ENCODE measurements around the gene ATF7IP. TPM values are rescaled to one million over a fixed set of nuclear protein-coding genes. Genes with fewer than 3 reads are reported as not detected.

Gene ATF7IP
- total and polyA plus RNA-seq, 2 donors: 23.9 to 28.0 TPM

DNA sequence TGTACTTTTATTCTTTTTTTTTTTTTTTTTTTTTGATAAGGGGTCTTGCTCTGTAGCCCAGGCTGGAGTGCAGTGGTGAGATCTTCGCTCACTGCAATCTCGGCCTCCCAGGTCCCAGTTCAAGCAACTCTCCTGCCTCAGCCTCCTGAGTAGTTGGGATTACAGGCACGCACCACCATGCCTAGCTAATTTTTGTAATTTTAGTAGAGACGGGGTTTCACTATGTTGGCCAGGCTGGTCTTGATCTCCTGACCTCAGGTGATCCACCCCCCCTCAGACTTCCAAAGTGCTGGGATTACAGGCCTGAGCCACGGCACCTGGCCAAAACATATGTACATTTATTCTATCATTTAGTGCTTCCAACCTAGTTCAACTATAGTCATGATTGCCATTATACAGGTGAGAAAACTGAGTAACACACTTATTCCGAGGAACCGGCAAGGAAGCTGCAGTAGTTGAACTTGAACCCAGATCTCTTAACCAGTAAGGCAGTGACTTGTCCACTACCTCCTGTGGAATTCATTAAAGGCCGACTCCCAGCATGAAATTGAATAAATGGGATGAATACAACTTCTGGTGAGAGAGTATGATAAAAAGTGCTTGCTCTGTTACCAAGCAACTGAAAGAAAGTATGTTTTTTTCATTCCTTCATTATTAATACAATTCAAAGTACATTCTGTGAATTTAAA is 755 bp upstream of the ATF7IP start:
- Histone ChIP-seq H3K4me1 (ENCODE audit: control insufficient read depth in 2 of 2, insufficient read depth in 2 of 2, low read length in 2 of 2) (peaks cover 2 to 10% of the 10 kb centered on the region in 2 donors), H3K9me3 (ENCODE audit: control insufficient read depth in 2 of 2, insufficient read depth in 1 of 2, low read length in 1 of 2) (peaks cover 1 to 10% of the 10 kb centered on the region in 2 donors), H3K27me3 (ENCODE audit: control insufficient read depth in 2 of 2, insufficient read depth in 1 of 2, low read length in 1 of 2) (no peaks in the 10 kb centered on the region), H3K27ac (ENCODE audit: low read depth in 1 of 2, low read length in 1 of 2) (peak overlapping the region; percentile 89 to 100), H3K4me3 (ENCODE audit: low read length in 2 of 2) (peak overlapping the region; percentile 75 to 79), H3K36me3 (ENCODE audit: control insufficient read depth in 2 of 2, insufficient read depth in 2 of 2, low read length in 1 of 2) (peaks cover 0 to 10% of the 10 kb centered on the region in 2 donors)
- DNase-seq (ENCODE audit: low read depth in 6 of 9, low spot score in 9 of 9): no peak
- WGBS: 97% methylated on average over 8 of the region's 8 CpGs

GRCh38 chr12:14366209-14367039 is 942 bp downstream of the ATF7IP start:
- DNase-seq (ENCODE audit: low read depth in 6 of 9, low spot score in 9 of 9): peak in 1 of 9 donors; percentile 34

GRCh38 chr12:14367040-14367661 is 1.7 kb downstream of the ATF7IP start:
- Histone ChIP-seq H3K27ac (ENCODE audit: low read depth in 1 of 2, low read length in 1 of 2) (peak overlapping the region; percentile 82 to 100), H3K9me3 (ENCODE audit: control insufficient read depth in 2 of 2, insufficient read depth in 1 of 2, low read length in 1 of 2) (peaks cover 1 to 10% of the 10 kb centered on the region in 2 donors), H3K27me3 (ENCODE audit: control insufficient read depth in 2 of 2, insufficient read depth in 1 of 2, low read length in 1 of 2) (no peaks in the 10 kb centered on the region), H3K4me1 (ENCODE audit: control insufficient read depth in 2 of 2, insufficient read depth in 2 of 2, low read length in 2 of 2) (peaks cover 2 to 10% of the 10 kb centered on the region in 2 donors), H3K36me3 (ENCODE audit: control insufficient read depth in 2 of 2, insufficient read depth in 2 of 2, low read length in 1 of 2) (peaks cover 0 to 10% of the 10 kb centered on the region in 2 donors), H3K4me3 (ENCODE audit: low read length in 2 of 2) (peak overlapping the region; percentile 54 to 75)
- DNase-seq (ENCODE audit: low read depth in 6 of 9, low spot score in 9 of 9): peak in 7 of 9 donors; percentile 41 to 81 (median 57)
- WGBS: 1% methylated on average over 7 of the region's 7 CpGs

More at GRCh38 chr12:14366209-14367039, 942 bp downstream of the ATF7IP start:
- H3K36me3 ChIP-seq (ENCODE audit: control insufficient read depth in 2 of 2, insufficient read depth in 2 of 2, low read length in 1 of 2): peaks cover 0 to 10% of the 10 kb centered on the region in 2 donors
- no peaks in the 10 kb centered on the region for H3K27me3 ChIP-seq (ENCODE audit: control insufficient read depth in 2 of 2, insufficient read depth in 1 of 2, low read length in 1 of 2)
- H3K27ac ChIP-seq (ENCODE audit: low read depth in 1 of 2, low read length in 1 of 2): peak overlapping the region; percentile 99 to 100
- H3K4me1 ChIP-seq (ENCODE audit: control insufficient read depth in 2 of 2, insufficient read depth in 2 of 2, low read length in 2 of 2): peaks cover 2 to 10% of the 10 kb centered on the region in 2 donors
- 2% methylated on average over 5 of the region's 5 CpGs for WGBS
- peak overlapping the region; percentile 75 to 79 for H3K4me3 ChIP-seq (ENCODE audit: low read length in 2 of 2)
- peaks cover 1 to 10% of the 10 kb centered on the region in 2 donors for H3K9me3 ChIP-seq (ENCODE audit: control insufficient read depth in 2 of 2, insufficient read depth in 1 of 2, low read length in 1 of 2)

DNA sequence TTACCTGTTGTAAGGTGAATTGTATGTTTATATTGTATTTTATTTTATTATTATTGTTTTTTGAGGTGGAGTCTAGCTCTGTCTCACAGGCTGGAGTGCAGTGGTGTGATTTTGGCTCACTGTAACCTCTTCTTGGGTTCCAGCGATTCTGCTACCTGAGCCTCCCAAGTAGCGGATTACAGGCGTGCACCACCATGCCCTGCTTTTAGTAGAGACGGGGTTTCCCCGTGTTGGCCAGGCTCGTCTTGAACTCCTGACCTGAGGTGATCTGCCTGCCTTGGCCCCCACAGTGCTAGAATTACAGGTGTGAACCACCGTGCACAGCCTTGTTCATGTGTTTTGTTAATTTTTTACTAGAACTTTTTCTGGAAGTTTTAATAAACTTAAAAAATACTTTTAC is 3.8 kb downstream of the ATF7IP start:
- no peak overlapping the region for H3K4me3 ChIP-seq (ENCODE audit: low read length in 2 of 2)
- WGBS: 97% methylated on average over 7 of the region's 7 CpGs
- no peaks in the 10 kb centered on the region for H3K27me3 ChIP-seq (ENCODE audit: control insufficient read depth in 2 of 2, insufficient read depth in 1 of 2, low read length in 1 of 2)
- peaks cover 1 to 10% of the 10 kb centered on the region in 2 donors for H3K9me3 ChIP-seq (ENCODE audit: control insufficient read depth in 2 of 2, insufficient read depth in 1 of 2, low read length in 1 of 2)
- H3K27ac ChIP-seq (ENCODE audit: low read depth in 1 of 2, low read length in 1 of 2): no peak overlapping the region
- no peak for DNase-seq (ENCODE audit: low read depth in 6 of 9, low spot score in 9 of 9)
- peaks cover 0 to 10% of the 10 kb centered on the region in 2 donors for H3K36me3 ChIP-seq (ENCODE audit: control insufficient read depth in 2 of 2, insufficient read depth in 2 of 2, low read length in 1 of 2)
- peaks cover 2 to 10% of the 10 kb centered on the region in 2 donors for H3K4me1 ChIP-seq (ENCODE audit: control insufficient read depth in 2 of 2, insufficient read depth in 2 of 2, low read length in 2 of 2)

DNA sequence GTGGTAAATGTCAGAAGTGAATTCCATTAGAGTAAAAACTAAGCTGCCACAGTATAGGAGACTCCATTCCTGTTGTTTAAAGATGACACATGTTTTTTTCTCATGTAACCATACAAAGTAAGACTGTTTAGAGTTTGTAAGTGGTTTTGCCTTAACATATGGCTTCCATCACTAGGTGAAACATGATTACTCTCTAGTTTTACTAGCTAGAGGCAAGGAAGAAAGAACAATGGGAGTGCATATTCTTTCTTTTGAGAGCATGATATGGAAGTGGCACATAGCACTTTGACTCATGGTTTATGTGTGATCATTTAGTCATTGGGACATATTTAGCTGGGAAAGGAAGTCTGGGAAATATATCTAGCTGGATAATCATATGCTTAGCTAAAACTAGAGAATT is 7.7 kb downstream of the ATF7IP start:
- H3K36me3 ChIP-seq (ENCODE audit: control insufficient read depth in 2 of 2, insufficient read depth in 2 of 2, low read length in 1 of 2): peaks cover 0 to 13% of the 10 kb centered on the region in 2 donors
- H3K9me3 ChIP-seq (ENCODE audit: control insufficient read depth in 2 of 2, insufficient read depth in 1 of 2, low read length in 1 of 2): peaks cover 2 to 19% of the 10 kb centered on the region in 2 donors
- H3K27ac ChIP-seq (ENCODE audit: low read depth in 1 of 2, low read length in 1 of 2): peak overlapping the region in 1 of 2 donors; percentile 7
- no peaks in the 10 kb centered on the region for H3K27me3 ChIP-seq (ENCODE audit: control insufficient read depth in 2 of 2, insufficient read depth in 1 of 2, low read length in 1 of 2)
- H3K4me3 ChIP-seq (ENCODE audit: low read length in 2 of 2): no peak overlapping the region
- H3K4me1 ChIP-seq (ENCODE audit: control insufficient read depth in 2 of 2, insufficient read depth in 2 of 2, low read length in 2 of 2): peaks cover 2 to 4% of the 10 kb centered on the region in 2 donors
- DNase-seq (ENCODE audit: low read depth in 6 of 9, low spot score in 9 of 9): no peak

DNA sequence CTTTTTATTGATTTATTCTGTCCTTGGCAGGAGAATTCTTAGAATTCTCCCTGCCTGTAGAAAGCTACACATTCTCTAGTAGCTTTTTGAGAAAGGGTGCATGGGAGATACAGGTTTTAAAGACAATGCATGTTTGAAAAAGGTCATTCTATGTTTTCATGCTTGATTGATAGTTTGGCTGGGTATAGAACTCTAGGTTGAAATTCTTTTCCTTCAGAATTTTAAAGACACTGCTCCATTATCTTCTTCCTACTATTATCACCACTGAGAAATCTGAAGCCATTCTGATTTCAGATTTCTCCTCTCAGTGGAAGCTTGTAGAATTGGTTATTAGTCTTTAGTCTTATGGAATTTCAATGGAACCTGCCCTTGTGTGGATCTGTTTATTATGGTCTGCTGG is 14.0 kb downstream of the ATF7IP start:
- Histone ChIP-seq H3K27ac (ENCODE audit: low read depth in 1 of 2, low read length in 1 of 2) (no peak overlapping the region), H3K36me3 (ENCODE audit: control insufficient read depth in 2 of 2, insufficient read depth in 2 of 2, low read length in 1 of 2) (peaks cover 6 to 10% of the 10 kb centered on the region in 2 donors), H3K4me3 (ENCODE audit: low read length in 2 of 2) (no peak overlapping the region), H3K9me3 (ENCODE audit: control insufficient read depth in 2 of 2, insufficient read depth in 1 of 2, low read length in 1 of 2) (peaks cover 4 to 26% of the 10 kb centered on the region in 2 donors), H3K4me1 (ENCODE audit: control insufficient read depth in 2 of 2, insufficient read depth in 2 of 2, low read length in 2 of 2) (peaks cover 3 to 4% of the 10 kb centered on the region in 2 donors), H3K27me3 (ENCODE audit: control insufficient read depth in 2 of 2, insufficient read depth in 1 of 2, low read length in 1 of 2) (no peaks in the 10 kb centered on the region)
- no peak for DNase-seq (ENCODE audit: low read depth in 6 of 9, low spot score in 9 of 9)

- DNase-seq (ENCODE audit: low read depth in 6 of 9, low spot score in 9 of 9): peak in 8 of 9 donors; percentile 59 to 93 (median 78)
- WGBS: 25% methylated on average over 2 of the region's 2 CpGs
- Histone ChIP-seq H3K4me3 (ENCODE audit: low read length in 2 of 2) (peak overlapping the region; percentile 25 to 30), H3K36me3 (ENCODE audit: control insufficient read depth in 2 of 2, insufficient read depth in 2 of 2, low read length in 1 of 2) (peaks cover 0 to 7% of the 10 kb centered on the region in 2 donors), H3K27ac (ENCODE audit: low read depth in 1 of 2, low read length in 1 of 2) (peak overlapping the region; percentile 78 to 90), H3K27me3 (ENCODE audit: control insufficient read depth in 2 of 2, insufficient read depth in 1 of 2, low read length in 1 of 2) (no peaks in the 10 kb centered on the region), H3K9me3 (ENCODE audit: control insufficient read depth in 2 of 2, insufficient read depth in 1 of 2, low read length in 1 of 2) (peaks cover 0 to 6% of the 10 kb centered on the region in 2 donors), H3K4me1 (ENCODE audit: control insufficient read depth in 2 of 2, insufficient read depth in 2 of 2, low read length in 2 of 2) (peaks cover 3 to 8% of the 10 kb centered on the region in 2 donors)
Observed at GRCh38 chr12:14384783-14385638, 19.5 kb downstream of the ATF7IP start.

- no peak for DNase-seq (ENCODE audit: low read depth in 6 of 9, low spot score in 9 of 9)
- Histone ChIP-seq H3K4me1 (ENCODE audit: control insufficient read depth in 2 of 2, insufficient read depth in 2 of 2, low read length in 2 of 2) (peaks cover 3 to 11% of the 10 kb centered on the region in 2 donors), H3K27me3 (ENCODE audit: control insufficient read depth in 2 of 2, insufficient read depth in 1 of 2, low read length in 1 of 2) (no peaks in the 10 kb centered on the region), H3K36me3 (ENCODE audit: control insufficient read depth in 2 of 2, insufficient read depth in 2 of 2, low read length in 1 of 2) (peaks cover 0 to 5% of the 10 kb centered on the region in 2 donors), H3K9me3 (ENCODE audit: control insufficient read depth in 2 of 2, insufficient read depth in 1 of 2, low read length in 1 of 2) (no peaks in the 10 kb centered on the region), H3K27ac (ENCODE audit: low read depth in 1 of 2, low read length in 1 of 2) (no peak overlapping the region), H3K4me3 (ENCODE audit: low read length in 2 of 2) (no peak overlapping the region)
- 89% methylated on average over 3 of the region's 3 CpGs for WGBS
Observed at GRCh38 chr12:14387219-14387871, 21.9 kb downstream of the ATF7IP start.
